ENCODE results near the gene GSX1. TPM values are rescaled to one million over a fixed set of nuclear protein-coding genes. Genes with fewer than 3 reads are reported as not detected.
A peak's percentile ranks its signal among the peaks of the same experiment; 100 is the strongest.

GSX1 gene
- total RNA-seq, 2 donors from 2014 or later = not detected

DNA sequence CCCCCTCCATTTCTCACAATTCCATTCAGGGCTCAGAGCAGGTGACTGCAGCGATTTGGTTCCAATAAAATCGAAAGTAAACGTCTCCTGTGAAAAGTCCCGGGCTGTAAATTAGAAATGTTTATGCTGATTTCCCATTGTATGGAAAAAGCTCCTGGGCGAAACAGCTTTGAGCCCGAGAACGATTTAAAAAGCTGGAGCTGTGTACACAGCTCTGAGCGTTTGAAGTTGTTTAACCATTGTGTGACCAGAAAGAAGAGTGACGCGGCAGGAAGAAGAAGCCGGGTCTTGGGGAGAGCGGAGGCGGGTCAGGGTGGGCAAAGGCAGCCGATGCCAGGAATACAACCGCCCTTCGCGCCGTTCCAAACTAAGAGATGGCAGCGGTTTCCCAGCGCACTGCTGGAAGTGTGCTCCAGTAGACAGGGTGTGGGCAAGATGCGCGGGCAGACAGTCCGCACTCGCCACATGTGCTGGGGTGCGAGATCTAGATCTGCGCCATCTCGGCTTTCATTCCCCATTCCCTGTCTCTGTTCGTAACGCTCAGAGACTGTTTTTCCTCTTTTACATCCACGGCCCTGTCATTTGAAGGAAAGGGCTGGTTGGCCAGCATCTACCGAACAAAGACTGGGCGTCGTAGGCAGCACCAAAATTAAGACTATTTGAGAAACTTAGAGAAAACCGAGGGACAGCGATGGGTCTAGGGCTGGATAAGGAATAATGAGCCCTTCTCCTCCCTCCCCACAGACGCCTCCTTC is 960 bp upstream of the GSX1 start:
- H3K4me1 ChIP-seq = peaks cover 0 to 50% of the 10 kb centered on the region in 2 donors
- no peaks in the 10 kb centered on the region for H3K36me3 ChIP-seq
- H3K9me3 ChIP-seq = no peaks in the 10 kb centered on the region
- H3K27me3 ChIP-seq = peaks cover 61 to 77% of the 10 kb centered on the region in 2 donors
- TF ChIP-seq, protein P1, sequence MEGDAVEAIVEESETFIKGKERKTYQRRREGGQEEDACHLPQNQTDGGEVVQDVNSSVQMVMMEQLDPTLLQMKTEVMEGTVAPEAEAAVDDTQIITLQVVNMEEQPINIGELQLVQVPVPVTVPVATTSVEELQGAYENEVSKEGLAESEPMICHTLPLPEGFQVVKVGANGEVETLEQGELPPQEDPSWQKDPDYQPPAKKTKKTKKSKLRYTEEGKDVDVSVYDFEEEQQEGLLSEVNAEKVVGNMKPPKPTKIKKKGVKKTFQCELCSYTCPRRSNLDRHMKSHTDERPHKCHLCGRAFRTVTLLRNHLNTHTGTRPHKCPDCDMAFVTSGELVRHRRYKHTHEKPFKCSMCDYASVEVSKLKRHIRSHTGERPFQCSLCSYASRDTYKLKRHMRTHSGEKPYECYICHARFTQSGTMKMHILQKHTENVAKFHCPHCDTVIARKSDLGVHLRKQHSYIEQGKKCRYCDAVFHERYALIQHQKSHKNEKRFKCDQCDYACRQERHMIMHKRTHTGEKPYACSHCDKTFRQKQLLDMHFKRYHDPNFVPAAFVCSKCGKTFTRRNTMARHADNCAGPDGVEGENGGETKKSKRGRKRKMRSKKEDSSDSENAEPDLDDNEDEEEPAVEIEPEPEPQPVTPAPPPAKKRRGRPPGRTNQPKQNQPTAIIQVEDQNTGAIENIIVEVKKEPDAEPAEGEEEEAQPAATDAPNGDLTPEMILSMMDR (IDR thresholded peaks at IDR 0.05) = no peak
- no peak for DNase-seq (ENCODE audit: low spot score)
- H3K27ac ChIP-seq = no peak overlapping the region
- H3K4me3 ChIP-seq = peak overlapping the region; percentile 0 to 24

DNA sequence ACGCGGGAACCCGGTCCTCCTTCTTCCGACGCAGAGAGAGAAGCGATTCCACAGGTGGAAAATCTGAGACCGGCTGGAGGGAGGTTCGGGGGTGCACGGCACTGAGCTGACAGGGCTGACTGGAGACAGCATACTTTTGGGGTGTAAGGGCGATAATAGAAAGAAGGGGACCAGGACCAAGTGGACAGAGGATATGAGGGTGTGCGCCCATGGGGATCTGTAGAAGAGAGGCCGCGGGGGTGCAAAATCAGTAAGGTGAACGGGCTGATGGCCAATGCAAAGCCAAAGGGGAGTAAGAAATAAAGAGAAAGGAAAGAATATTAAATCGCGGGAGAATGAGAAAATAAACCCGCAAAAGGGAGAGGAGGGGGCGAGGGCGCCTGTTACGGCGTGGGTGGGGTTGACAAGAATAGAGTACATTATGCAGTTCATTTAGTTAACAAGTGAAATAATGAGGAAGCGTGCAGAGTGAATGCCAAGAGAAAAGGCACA is 336 bp upstream of the GSX1 start:
- Histone ChIP-seq H3K4me1 (peaks cover 0 to 50% of the 10 kb centered on the region in 2 donors), H3K27me3 (peaks cover 61 to 83% of the 10 kb centered on the region in 2 donors), H3K9me3 (no peaks in the 10 kb centered on the region), H3K4me3 (no peak overlapping the region), H3K36me3 (no peaks in the 10 kb centered on the region), H3K27ac (no peak overlapping the region)
- TF ChIP-seq, protein P1 (IDR thresholded peaks at IDR 0.05) = no peak
- DNase-seq (ENCODE audit: low spot score) = no peak

DNA sequence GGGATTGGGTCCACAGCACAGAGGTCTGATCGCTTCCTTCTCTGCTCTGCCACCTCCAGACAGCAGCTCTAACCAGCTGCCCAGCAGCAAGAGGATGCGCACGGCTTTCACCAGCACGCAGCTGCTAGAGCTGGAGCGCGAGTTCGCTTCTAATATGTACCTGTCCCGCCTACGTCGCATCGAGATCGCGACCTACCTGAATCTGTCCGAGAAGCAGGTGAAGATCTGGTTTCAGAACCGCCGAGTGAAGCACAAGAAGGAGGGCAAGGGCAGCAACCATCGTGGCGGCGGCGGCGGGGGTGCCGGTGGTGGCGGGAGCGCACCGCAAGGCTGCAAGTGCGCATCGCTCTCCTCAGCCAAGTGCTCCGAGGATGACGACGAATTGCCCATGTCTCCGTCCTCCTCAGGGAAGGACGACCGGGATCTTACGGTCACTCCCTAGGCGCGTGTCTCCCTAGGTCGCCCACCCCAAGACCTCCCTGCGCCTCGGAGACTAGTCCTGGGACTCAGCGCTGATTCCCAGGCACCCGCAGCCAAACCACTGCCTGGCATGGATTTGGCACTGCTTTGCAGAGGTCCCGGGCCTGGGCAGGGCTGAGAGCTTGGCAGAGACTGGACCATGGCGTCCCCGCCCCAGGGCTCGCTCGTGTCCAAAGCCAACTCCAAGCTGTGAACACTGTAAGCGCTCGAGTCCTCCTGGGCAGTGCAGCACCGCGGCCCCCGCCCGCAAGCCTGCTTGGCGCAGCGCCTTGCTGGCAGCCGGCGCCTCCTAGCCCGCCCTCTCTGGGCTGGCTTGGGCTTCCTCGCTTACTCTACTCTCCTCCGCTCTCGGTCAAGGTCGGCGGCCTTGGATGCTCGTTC is 1.5 kb downstream of the GSX1 start:
- DNase-seq (ENCODE audit: low spot score) = no peak
- H3K4me1 ChIP-seq = peaks cover 0 to 57% of the 10 kb centered on the region in 2 donors

DNA sequence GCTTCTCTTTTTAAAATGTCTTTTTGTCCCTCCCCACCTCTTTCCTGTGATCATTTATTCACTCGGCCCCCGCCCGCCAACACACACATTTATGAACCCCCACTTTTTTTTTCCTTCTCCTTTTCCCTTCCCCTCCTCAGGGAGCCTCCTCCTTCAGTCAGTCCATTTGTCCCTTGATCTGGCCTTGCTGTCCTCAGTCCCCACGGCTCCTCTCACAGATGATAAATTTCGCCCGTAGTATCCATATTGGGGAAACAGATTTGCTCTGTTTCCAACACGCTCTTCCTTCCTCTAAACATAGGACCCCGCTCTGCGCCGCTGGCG is 2.0 kb downstream of the GSX1 start:
- TF ChIP-seq, protein P1 (IDR thresholded peaks at IDR 0.05) = no peak
- Histone ChIP-seq H3K4me3 (no peak overlapping the region), H3K9me3 (no peaks in the 10 kb centered on the region), H3K27ac (no peak overlapping the region), H3K4me1 (peaks cover 0 to 54% of the 10 kb centered on the region in 2 donors), H3K36me3 (no peaks in the 10 kb centered on the region), H3K27me3 (peaks cover 67 to 88% of the 10 kb centered on the region in 2 donors)
- no peak for DNase-seq (ENCODE audit: low spot score)

More for the DNA sequence above, 1.5 kb downstream of the GSX1 start:
- H3K27me3 ChIP-seq = peaks cover 73 to 94% of the 10 kb centered on the region in 2 donors
- H3K9me3 ChIP-seq = no peaks in the 10 kb centered on the region
- H3K4me3 ChIP-seq = no peak overlapping the region
- no peak overlapping the region for H3K27ac ChIP-seq
- H3K36me3 ChIP-seq = no peaks in the 10 kb centered on the region
- TF ChIP-seq, protein P1 (IDR thresholded peaks at IDR 0.05) = no peak

DNA sequence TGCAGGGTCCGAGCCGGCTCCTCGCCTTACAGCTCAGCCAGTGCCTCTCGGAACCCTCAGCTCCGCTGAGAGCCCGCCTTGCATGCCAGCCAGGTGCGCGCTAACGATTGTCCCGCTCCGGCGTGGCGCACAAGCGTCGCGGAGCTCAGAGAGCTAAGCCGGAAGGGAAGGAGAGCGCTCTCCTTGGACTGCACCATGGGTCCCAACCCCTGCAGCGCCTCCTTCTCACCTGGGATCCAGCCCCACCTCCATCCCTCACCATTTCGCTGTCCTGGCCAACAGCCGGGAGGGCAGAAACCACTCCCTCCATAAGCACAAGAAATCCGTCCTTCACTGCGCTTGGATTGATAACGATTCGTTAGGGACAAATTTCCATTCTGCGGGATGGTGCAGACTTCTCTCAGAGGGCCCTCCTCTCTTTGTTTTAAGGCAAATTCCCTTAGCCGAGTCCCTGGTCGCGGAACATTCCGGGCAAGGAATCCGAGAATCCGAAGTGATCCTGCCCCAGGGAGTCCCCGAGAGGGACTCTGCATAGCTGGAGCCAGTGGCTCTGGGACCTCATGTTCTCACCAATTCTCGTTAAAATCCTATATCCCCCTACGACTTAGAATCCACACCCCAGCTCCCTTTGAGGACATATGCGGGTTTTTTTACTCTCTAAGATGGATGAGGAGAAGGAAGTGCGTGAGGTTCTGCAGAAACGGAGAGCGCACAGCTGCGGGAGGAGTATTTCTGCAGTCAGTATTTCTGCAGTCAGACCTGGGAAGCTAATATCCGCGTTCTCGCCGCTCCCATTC is 2.8 kb downstream of the GSX1 start:
- Histone ChIP-seq H3K9me3 (no peaks in the 10 kb centered on the region), H3K27ac (no peak overlapping the region), H3K36me3 (no peaks in the 10 kb centered on the region), H3K4me1 (peaks cover 0 to 46% of the 10 kb centered on the region in 2 donors), H3K27me3 (peaks cover 65 to 82% of the 10 kb centered on the region in 2 donors), H3K4me3 (no peak overlapping the region)
- TF ChIP-seq, protein P1 (IDR thresholded peaks at IDR 0.05) = no peak
- DNase-seq (ENCODE audit: low spot score) = no peak

Data from right atrium auricular region (tissue), 2 donors.